VCaP (cell line): Measurements from ENCODE around the gene PPP2R1B.
A peak's percentile ranks its signal among the peaks of the same experiment; 100 is the strongest.

Experiments used
- H3K27ac ChIP-seq: fragments of 450-650 bp; 2 replicates; pipeline ENCODE4 v1.5.1; 2017
- TF ChIP-seq, protein P1 (sequence below): fragments of 450-650 bp; conservative IDR thresholded peaks from 2 replicates; pipeline ENCODE4 v1.5.1; 2017; ENCODE audit warnings: mild to moderate bottlenecking, moderate library complexity

The PPP2R1B gene

DNA sequence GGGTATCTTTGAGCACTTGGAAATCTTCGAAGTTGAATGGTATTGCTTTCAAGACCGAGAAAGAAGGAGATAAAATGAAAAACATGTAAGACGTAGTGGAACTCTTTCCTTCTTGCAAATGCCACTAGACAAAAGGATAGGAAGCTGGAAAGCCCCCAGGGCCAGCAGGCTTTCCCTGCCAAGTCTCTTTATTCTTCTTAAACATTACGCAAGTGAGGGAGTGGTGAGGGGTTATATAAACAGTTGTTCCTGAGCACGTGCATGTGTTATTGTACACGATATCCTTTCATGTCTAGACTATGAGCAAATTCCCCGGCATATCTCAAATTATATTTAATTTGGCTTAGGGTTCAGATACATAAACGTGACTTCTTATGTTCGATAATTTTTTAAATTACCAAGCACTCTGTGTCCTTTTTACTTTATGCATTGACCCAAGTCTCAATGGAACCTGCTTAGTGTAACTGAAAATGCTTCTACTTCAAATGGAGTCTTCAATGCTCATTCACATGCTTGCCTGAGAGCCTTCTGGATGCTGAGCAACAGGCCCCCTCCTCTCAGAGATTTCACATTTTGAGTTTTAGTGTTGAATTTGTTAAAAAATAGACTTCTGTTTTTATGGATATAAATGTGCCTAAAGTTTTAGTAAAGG, 59.0 kb downstream of the PPP2R1B start:
- TF ChIP-seq, protein P1, sequence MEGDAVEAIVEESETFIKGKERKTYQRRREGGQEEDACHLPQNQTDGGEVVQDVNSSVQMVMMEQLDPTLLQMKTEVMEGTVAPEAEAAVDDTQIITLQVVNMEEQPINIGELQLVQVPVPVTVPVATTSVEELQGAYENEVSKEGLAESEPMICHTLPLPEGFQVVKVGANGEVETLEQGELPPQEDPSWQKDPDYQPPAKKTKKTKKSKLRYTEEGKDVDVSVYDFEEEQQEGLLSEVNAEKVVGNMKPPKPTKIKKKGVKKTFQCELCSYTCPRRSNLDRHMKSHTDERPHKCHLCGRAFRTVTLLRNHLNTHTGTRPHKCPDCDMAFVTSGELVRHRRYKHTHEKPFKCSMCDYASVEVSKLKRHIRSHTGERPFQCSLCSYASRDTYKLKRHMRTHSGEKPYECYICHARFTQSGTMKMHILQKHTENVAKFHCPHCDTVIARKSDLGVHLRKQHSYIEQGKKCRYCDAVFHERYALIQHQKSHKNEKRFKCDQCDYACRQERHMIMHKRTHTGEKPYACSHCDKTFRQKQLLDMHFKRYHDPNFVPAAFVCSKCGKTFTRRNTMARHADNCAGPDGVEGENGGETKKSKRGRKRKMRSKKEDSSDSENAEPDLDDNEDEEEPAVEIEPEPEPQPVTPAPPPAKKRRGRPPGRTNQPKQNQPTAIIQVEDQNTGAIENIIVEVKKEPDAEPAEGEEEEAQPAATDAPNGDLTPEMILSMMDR = no peak
- H3K27ac ChIP-seq = no peak overlapping the region

DNA sequence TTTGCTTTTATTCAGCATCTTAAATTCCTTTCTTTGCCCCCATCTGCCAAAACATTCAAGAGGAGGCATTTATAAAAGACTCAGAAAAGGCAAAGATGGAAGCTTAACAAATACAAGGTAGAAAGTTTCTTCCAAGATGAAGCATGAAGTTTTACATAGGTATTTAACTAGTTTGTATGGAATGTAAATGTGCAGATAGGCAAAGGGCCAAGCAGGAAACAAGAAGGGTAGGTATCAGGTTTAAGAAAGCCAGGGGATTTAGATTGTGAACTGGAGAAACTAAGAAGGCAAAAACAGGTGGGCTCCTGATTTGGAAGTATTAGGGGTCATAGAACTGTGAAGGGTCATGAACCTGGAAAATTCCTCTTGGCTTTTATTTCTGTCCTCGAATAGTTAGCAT, 62.6 kb downstream of the PPP2R1B start:
- peak overlapping the region; percentile 41 for H3K27ac ChIP-seq
- TF ChIP-seq, protein P1 = no peak

DNA sequence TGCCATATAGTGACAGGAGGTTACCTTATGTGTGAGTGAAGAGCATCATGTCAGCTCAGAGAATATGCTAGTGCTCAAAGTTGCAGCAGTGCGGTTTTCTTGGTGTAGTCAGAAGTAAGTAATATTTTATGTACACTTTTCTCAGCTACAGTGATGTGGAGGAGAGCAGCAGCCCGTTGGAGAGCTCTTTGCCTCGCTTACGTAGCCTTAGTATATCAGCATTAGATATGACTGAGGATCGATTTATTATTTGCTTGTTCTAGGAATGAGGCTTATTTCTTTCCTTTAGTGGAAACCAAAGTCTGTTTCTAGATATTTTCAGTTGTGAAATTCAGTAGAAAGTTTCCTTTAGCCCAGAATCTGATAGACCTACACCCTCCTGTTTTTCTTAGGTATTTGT, 63.6 kb downstream of the PPP2R1B start:
- H3K27ac ChIP-seq = no peak overlapping the region
- TF ChIP-seq, protein P1 = no peak

DNA sequence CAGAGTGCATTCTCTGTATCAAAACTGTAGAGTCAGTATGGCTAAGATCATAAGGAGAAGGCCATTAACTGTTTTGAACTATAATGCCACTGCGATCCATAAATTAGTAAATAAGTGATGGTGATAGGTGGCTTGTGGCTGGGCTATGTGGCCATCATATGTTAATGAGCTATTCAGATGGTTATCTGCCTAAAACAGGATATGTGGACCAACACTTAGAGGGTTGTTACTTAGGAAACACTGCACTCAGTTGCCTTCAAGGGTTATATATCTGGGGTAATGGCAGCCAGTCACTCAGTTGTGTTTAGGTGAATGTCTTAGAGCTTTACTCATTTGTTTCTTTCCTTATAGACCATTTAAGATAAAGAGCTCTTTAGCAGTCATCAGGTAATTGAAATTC, 66.0 kb downstream of the PPP2R1B start:
- H3K27ac ChIP-seq = no peak overlapping the region
- TF ChIP-seq, protein P1 = no peak

DNA sequence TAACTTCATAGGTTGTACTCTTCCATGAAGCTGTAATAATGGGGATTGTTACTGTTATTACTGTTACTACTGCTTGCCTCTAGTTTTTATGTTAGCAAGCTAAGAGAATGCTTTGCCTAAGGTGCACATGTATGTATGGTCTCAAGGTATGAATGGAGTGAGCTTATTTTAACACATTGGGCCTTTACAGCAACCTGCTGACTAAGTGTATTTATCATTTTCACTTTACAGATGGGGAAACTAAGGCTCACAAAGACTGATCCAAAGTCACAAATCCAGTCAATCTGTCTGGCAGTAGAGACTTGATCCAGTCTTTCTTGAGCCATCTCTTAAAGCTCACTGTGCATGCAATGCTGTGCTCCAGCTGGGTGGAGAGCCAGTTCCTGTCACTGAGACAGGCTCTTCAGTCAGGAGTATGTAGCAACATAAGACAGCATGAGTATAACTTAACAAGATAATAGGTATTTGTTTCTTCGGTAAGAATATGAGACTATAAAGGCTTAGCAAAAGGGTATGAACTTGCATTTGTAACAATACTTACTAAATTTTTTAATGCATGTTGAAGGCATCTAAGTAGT, 66.5 kb downstream of the PPP2R1B start:
- H3K27ac ChIP-seq = no peak overlapping the region

DNA sequence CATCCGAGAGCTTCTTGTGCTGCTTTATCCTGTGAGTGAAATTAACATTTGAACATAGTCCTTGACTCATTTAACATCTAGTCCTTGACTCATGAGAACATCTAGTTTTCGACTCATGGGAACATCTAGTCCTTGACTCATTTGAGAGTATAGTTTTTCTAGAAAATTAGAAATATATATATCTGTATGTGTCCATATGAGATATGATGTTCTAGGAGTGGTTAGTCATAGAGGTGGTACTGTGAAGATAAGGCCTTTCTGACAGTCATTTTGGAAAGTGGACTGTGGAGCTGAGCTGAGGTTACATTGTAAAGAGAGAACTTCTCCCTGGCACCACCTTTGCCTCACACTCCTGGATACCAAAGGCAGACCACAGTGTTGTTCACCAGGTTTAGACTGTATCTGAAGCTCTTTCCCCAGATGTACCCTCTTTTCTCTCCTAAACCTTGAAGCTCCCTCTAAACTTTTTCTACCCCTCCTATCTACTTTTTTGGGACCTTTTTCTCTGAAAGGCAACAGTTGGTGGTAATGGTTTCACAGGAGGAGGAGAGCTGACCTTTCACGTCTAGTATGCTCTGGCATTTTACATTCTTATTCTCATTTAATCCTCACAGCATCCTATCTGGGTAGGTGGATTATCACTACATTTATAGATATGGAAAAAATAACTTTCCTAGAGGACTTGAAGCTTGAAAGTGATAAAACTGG, 67.2 kb downstream of the PPP2R1B start:
- H3K27ac ChIP-seq = no peak overlapping the region
- TF ChIP-seq, protein P1 = no peak

More for the DNA sequence above, 66.5 kb downstream of the PPP2R1B start:
- TF ChIP-seq, protein P1 = no peak

DNA sequence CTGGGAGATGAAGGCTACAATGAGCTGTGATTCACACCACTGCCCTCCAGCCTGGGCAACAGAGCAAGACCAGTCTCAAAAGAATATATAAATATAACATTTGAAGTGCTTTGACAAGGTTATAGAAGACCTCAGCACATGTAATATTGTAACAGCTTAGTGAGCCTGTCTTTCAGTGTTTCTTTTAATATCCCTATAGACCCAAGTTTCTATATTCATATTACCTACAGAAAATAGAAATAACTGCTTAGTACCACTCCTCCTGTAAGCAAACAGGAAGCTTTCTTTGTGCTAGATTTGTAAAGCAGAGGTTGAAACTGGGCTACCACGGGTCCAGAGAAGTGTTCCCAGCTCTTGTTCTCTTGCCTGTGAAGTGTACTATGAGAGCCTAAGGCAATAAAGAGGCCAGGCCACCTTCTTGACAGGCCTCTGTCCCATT, 68.2 kb downstream of the PPP2R1B start:
- H3K27ac ChIP-seq = no peak overlapping the region
- TF ChIP-seq, protein P1 = no peak
